Glutamatergic neuron (in vitro differentiated cells): ENCODE results near the gene RNF180. TPM values are rescaled to one million over a fixed set of nuclear protein-coding genes. Genes with fewer than 3 reads are reported as not detected.
"Not testable (repeated sequence)": the region's sequence is repeated elsewhere in the genome, so short reads cannot be mapped to it uniquely, and the experiment has no call there.

Experiments used
- DNase-seq: peaks from one replicate; pipeline ENCODE4 v3.0.0; 2022
- H3K27ac Mint-ChIP-seq: one replicate; pipeline ENCODE4 v1.8.0; 2020; ENCODE audit warnings: mild to moderate bottlenecking, mixed read lengths, inconsistent platforms; ENCODE audit not compliant: unreplicated experiment
- H3K27me3 Mint-ChIP-seq: one replicate; pipeline ENCODE4 v1.8.0; 2020; ENCODE audit warnings: mild to moderate bottlenecking, moderate library complexity, mixed read lengths, inconsistent platforms; ENCODE audit not compliant: unreplicated experiment
- H3K36me3 Mint-ChIP-seq: one replicate; pipeline ENCODE4 v1.8.0; 2020; ENCODE audit warnings: mild to moderate bottlenecking, mixed read lengths, inconsistent platforms; ENCODE audit not compliant: unreplicated experiment
- H3K4me1 Mint-ChIP-seq: one replicate; pipeline ENCODE4 v1.8.0; 2020; ENCODE audit warnings: mild to moderate bottlenecking, low read depth, mixed read lengths, inconsistent platforms; ENCODE audit not compliant: unreplicated experiment
- H3K4me3 Mint-ChIP-seq: one replicate; pipeline ENCODE4 v1.8.0; 2020; ENCODE audit warnings: mild to moderate bottlenecking, mixed read lengths, inconsistent platforms; ENCODE audit not compliant: unreplicated experiment
- H3K9me3 Mint-ChIP-seq: one replicate; pipeline ENCODE4 v1.8.0; 2020; ENCODE audit warnings: mild to moderate bottlenecking, moderate library complexity, mixed read lengths, inconsistent platforms; ENCODE audit not compliant: unreplicated experiment
- CTCF ChIP-seq: fragments of 200-600 bp; sonication (generic); IDR thresholded peaks from one replicate; pipeline ENCODE4 v1.5.0; 2021; ENCODE audit not compliant: partially characterized antibody, unreplicated experiment
- total RNA-seq: library from RNA; stranded (reverse); fragmentation: NEBNext Ultra II Directional; extraction: Animal tissue kit (Norgen Biotek cat#: 25700); gene quantifications from one replicate; pipeline ENCODE4 v1.2.1, GENCODE V29; 2021; ENCODE audit not compliant: unreplicated experiment

Gene RNF180
- total RNA-seq, 1 donor from 2014 or later: 9.1 TPM

GRCh38 chr5:64397552-64397951 lies 231.9 kb downstream of the RNF180 start:
- no peaks in the 10 kb centered on the region for H3K27me3 Mint-ChIP-seq

GRCh38 chr5:64398735-64399134 lies 233.1 kb downstream of the RNF180 start:
- H3K4me1 Mint-ChIP-seq, H3K9me3 Mint-ChIP-seq, H3K27ac Mint-ChIP-seq, DNase-seq, H3K4me3 Mint-ChIP-seq, H3K36me3 Mint-ChIP-seq, H3K27me3 Mint-ChIP-seq: not testable (repeated sequence)

More at GRCh38 chr5:64397552-64397951, 231.9 kb downstream of the RNF180 start:
- H3K9me3 Mint-ChIP-seq: no peaks in the 10 kb centered on the region
- no peak overlapping the region for H3K27ac Mint-ChIP-seq
- no peak for TF ChIP-seq CTCF
- peaks cover 7% of the 10 kb centered on the region for H3K36me3 Mint-ChIP-seq
- no peaks in the 10 kb centered on the region for H3K4me1 Mint-ChIP-seq
- DNase-seq: no peak
- no peak overlapping the region for H3K4me3 Mint-ChIP-seq

- not testable (repeated sequence) for H3K4me1 Mint-ChIP-seq, H3K27me3 Mint-ChIP-seq, H3K27ac Mint-ChIP-seq, H3K36me3 Mint-ChIP-seq, H3K4me3 Mint-ChIP-seq, H3K9me3 Mint-ChIP-seq, DNase-seq
Measured at GRCh38 chr5:64407103-64407825, 241.6 kb downstream of the RNF180 start.

- H3K9me3 Mint-ChIP-seq: no peaks in the 10 kb centered on the region
- no peaks in the 10 kb centered on the region for H3K36me3 Mint-ChIP-seq
- no peak for DNase-seq
- no peak overlapping the region for H3K27ac Mint-ChIP-seq
- peaks cover 3% of the 10 kb centered on the region for H3K27me3 Mint-ChIP-seq
- no peaks in the 10 kb centered on the region for H3K4me1 Mint-ChIP-seq
- no peak for TF ChIP-seq CTCF
- H3K4me3 Mint-ChIP-seq: no peak overlapping the region
Measured at GRCh38 chr5:64417390-64417789, 251.7 kb downstream of the RNF180 start.

- H3K27me3 Mint-ChIP-seq: peaks cover 3% of the 10 kb centered on the region
- DNase-seq: no peak
- no peak overlapping the region for H3K4me3 Mint-ChIP-seq
- TF ChIP-seq CTCF: no peak
- H3K9me3 Mint-ChIP-seq: no peaks in the 10 kb centered on the region
- H3K27ac Mint-ChIP-seq: no peak overlapping the region
- H3K36me3 Mint-ChIP-seq: no peaks in the 10 kb centered on the region
- no peaks in the 10 kb centered on the region for H3K4me1 Mint-ChIP-seq
Measured at GRCh38 chr5:64418013-64418412, 252.4 kb downstream of the RNF180 start.

Other genes with a start within 250 kb of the RNF180 start
- 1.2 TPM for gene HTR1A, start 203.4 kb upstream of the RNF180 start, total RNA-seq